ENCODE data around the gene IQCF2.

DNA sequence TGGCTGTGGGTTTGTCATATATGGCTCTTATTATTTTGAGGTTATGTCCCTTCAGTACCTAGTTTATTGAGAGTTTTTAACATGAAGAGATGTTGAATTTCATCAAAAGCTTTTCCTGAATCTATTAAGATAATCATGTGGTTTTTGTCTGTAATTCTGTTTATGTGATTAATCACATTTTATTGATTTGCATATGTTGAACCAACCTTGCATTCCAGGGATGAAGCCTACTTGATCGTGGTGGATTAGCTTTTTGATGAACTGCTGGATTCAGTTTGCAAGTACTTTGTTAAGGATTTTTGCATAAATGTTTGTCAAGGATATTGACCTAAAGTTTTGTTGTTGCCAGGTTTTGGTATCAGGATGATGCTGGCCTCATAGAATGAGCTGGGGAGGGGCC is 33.1 kb upstream of the IQCF2 start:
- TF ChIP-seq POLR2A (IDR thresholded peaks at IDR 0.05; ENCODE audit: low read depth) (no peak), POLR2AphosphoS5 (IDR thresholded peaks at IDR 0.05) (no peak), EP300 (IDR thresholded peaks at IDR 0.05) (no peak)
- TF ChIP-seq, protein P1, sequence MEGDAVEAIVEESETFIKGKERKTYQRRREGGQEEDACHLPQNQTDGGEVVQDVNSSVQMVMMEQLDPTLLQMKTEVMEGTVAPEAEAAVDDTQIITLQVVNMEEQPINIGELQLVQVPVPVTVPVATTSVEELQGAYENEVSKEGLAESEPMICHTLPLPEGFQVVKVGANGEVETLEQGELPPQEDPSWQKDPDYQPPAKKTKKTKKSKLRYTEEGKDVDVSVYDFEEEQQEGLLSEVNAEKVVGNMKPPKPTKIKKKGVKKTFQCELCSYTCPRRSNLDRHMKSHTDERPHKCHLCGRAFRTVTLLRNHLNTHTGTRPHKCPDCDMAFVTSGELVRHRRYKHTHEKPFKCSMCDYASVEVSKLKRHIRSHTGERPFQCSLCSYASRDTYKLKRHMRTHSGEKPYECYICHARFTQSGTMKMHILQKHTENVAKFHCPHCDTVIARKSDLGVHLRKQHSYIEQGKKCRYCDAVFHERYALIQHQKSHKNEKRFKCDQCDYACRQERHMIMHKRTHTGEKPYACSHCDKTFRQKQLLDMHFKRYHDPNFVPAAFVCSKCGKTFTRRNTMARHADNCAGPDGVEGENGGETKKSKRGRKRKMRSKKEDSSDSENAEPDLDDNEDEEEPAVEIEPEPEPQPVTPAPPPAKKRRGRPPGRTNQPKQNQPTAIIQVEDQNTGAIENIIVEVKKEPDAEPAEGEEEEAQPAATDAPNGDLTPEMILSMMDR (IDR thresholded peaks at IDR 0.05) = no peak

All from esophagus muscularis mucosa (tissue), 4 donors.